Panc1 (cell line): Measurements from ENCODE around the gene TTC27. TPM values are rescaled to one million over a fixed set of nuclear protein-coding genes. Genes with fewer than 3 reads are reported as not detected.

Experiments
- ATAC-seq: fragments of 200-7000 bp; cut with Tn5 transposase; 2 replicates; pipeline ENCODE4 v1.9.1; 2020; ENCODE audit warnings: mild to moderate bottlenecking, moderate library complexity
- BruUV-seq: library from RNA; stranded (reverse); fragments of 400-500 nt; replicated peaks from 2 replicates; lab custom pipeline; 2021; lab: Mats Ljungman, UMichigan
- CTCF ChIA-PET: fragments of 300-600 bp; sonication (Branson Sonifier 250); formaldehyde crosslinking; loops from one replicate; lab custom pipeline; 2022; ENCODE audit warnings: antibody characterized with exemption; lab: Charles Lee
- POLR2A ChIA-PET: fragments of 300-600 bp; sonication (Branson Sonifier 250); formaldehyde crosslinking; loops from one replicate; lab custom pipeline; 2022; ENCODE audit warnings: antibody characterized with exemption; lab: Charles Lee
- DNase-seq: peaks from one replicate; pipeline ENCODE4 v3.0.0-alpha.2; 2010; ENCODE audit warnings: low read depth, low spot score
- H3K27ac ChIP-seq: 2 replicates; pipeline ENCODE4 v1.5.1; 2011; ENCODE audit warnings: mild to moderate bottlenecking, low read length, inconsistent platforms
- H3K27me3 ChIP-seq: fragments of 200-500 bp; sonication (Bioruptor generic); 2 replicates; pipeline ENCODE4 v1.6.0; 2014; ENCODE audit warnings: low read length, inconsistent platforms; ENCODE audit not compliant: control insufficient read depth, insufficient read depth
- H3K36me3 ChIP-seq: fragments of 200-500 bp; sonication (Bioruptor generic); 2 replicates; pipeline ENCODE4 v1.5.1; 2014; ENCODE audit warnings: inconsistent platforms, mild to moderate bottlenecking, low read length, moderate library complexity; ENCODE audit not compliant: control insufficient read depth, insufficient read depth
- H3K4me1 ChIP-seq: 2 replicates; pipeline ENCODE4 v1.5.1; 2011; ENCODE audit warnings: inconsistent platforms, mild to moderate bottlenecking, low read length, moderate library complexity; ENCODE audit not compliant: control insufficient read depth, insufficient read depth
- H3K4me3 ChIP-seq, 2 experiments: 2 replicates each; pipeline ENCODE4 v1.5.1; 2011 to 2012; ENCODE audit warnings: low read depth in 2 of 2, low read length in 2 of 2, mild to moderate bottlenecking in 2 of 2, inconsistent platforms in 1 of 2, moderate library complexity in 1 of 2
- H3K9me3 ChIP-seq: fragments of 200-500 bp; sonication (Bioruptor generic); 2 replicates; pipeline ENCODE4 v1.5.1; 2014; ENCODE audit warnings: low read depth, mild to moderate bottlenecking, inconsistent platforms, low read length, moderate library complexity; ENCODE audit not compliant: control insufficient read depth, insufficient read depth
- CTCF ChIP-seq: fragments of 450-650 bp; IDR thresholded peaks from 2 replicates; pipeline ENCODE4 v1.5.1; 2017; ENCODE audit warnings: mild to moderate bottlenecking
- POLR2AphosphoS5 ChIP-seq: IDR thresholded peaks from 2 replicates; pipeline ENCODE4 v1.6.1; 2012; ENCODE audit warnings: mild to moderate bottlenecking, low read depth, low read length, moderate library complexity
- REST ChIP-seq, 2 experiments: IDR thresholded peaks; 2 replicates each; pipeline ENCODE4 v1.6.1; 2011 to 2012; ENCODE audit warnings: low read depth in 2 of 2, control low read depth in 1 of 2, low read length in 1 of 2, mild to moderate bottlenecking in 1 of 2, moderate library complexity in 1 of 2; ENCODE audit not compliant: insufficient read depth in 1 of 2
- SIN3A ChIP-seq: IDR thresholded peaks from 2 replicates; pipeline ENCODE4 v1.6.1; 2012; ENCODE audit warnings: low read depth, mild to moderate bottlenecking, low read length, moderate library complexity, borderline replicate concordance; ENCODE audit not compliant: insufficient read depth
- TCF7L2 ChIP-seq: IDR thresholded peaks from 2 replicates; pipeline ENCODE4 v1.6.1; 2011; ENCODE audit warnings: mild to moderate bottlenecking, low read depth, low read length, inconsistent platforms
- in situ Hi-C: cut with HindIII; loops from 2 replicates; pipeline ENCODE4 v1.10.0; 2016; ENCODE audit warnings: low sequenced_read_pairs, low pct_unique_long_range_greater_than_20kb
- intact Hi-C: fragments of 100-400 bp; cut with micrococcal nuclease; formaldehyde crosslinking; loops from one replicate; pipeline ENCODE4 v1.10.0; 2022; ENCODE audit not compliant: unreplicated experiment
- total RNA-seq: library from RNA; stranded (reverse); gene quantifications from one replicate; pipeline ENCODE4 v1.2.1, GENCODE V29; 2021; ENCODE audit not compliant: unreplicated experiment

TTC27 gene
- total RNA-seq, 1 experiment from 2014 or later, result 24.7 TPM

GRCh38 chr2:32663864-32664263 lies 36.0 kb downstream of the TTC27 start:
- ATAC-seq, result no peak
- Histone ChIP-seq H3K27ac (no peak overlapping the region), H3K9me3 (no peaks in the 10 kb centered on the region), H3K4me1 (no peaks in the 10 kb centered on the region), H3K4me3 (no peak overlapping the region), H3K36me3 (no peaks in the 10 kb centered on the region), H3K27me3 (no peaks in the 10 kb centered on the region)
- ChIA-PET CTCF (no interaction called here), POLR2A (no interaction called here)
- in situ Hi-C loops, result no loop called here
- BruUV-seq, result no TSS peak
- no peak for DNase-seq
- intact Hi-C loops, result no loop called here
- TF ChIP-seq REST (IDR thresholded peaks at IDR 0.05; ENCODE audit: insufficient read depth in 1 of 2, low read depth in 2 of 2, low read length in 1 of 2), result no peak
- no peak for TF ChIP-seq CTCF
- no peak for TF ChIP-seq POLR2AphosphoS5
- TF ChIP-seq TCF7L2, result no peak
- no peak for TF ChIP-seq SIN3A

- intact Hi-C loops, result no loop called here
- POLR2A ChIA-PET, result no interaction called here
- Histone ChIP-seq H3K27ac (no peak overlapping the region), H3K27me3 (no peaks in the 10 kb centered on the region), H3K4me1 (no peaks in the 10 kb centered on the region), H3K4me3 (no peak overlapping the region), H3K9me3 (no peaks in the 10 kb centered on the region), H3K36me3 (no peaks in the 10 kb centered on the region)
- no peak for TF ChIP-seq REST (IDR thresholded peaks at IDR 0.05; ENCODE audit: insufficient read depth in 1 of 2, low read depth in 2 of 2, low read length in 1 of 2)
- TF ChIP-seq CTCF, result no peak
- no peak for TF ChIP-seq POLR2AphosphoS5
- no peak for TF ChIP-seq SIN3A
- TF ChIP-seq TCF7L2, result no peak
- no peak for DNase-seq
- ATAC-seq, result no peak
- in situ Hi-C loops, result no loop called here
- CTCF ChIA-PET, result no interaction called here
- no TSS peak for BruUV-seq
These were observed 38.9 kb downstream of the TTC27 start for GRCh38 chr2:32666704-32667103.
